Spleen (tissue), 11 donors: ENCODE results near the gene ABCB9. TPM values are rescaled to one million over a fixed set of nuclear protein-coding genes. Genes with fewer than 3 reads are reported as not detected.

Source experiments
- DNase-seq: peaks from one replicate; pipeline ENCODE4 v3.0.0-alpha.2; 2020
- H3K27ac ChIP-seq, 8 donors: fragments of 200-600 bp; sonication (generic) in 7 of 8; 1 replicate in 4 of 8; 2 replicates in 4 of 8; pipeline versions ENCODE4 v1.5.0 to v1.8.0; 2016 to 2021; ENCODE audit warnings: inconsistent platforms in 4 of 8, mild to moderate bottlenecking in 4 of 8, moderate library complexity in 1 of 8
- H3K27me3 ChIP-seq, 7 donors: fragments of 200-600 bp; sonication (generic) in 6 of 7; replicated peaks in 1 of 7; 1 replicate in 4 of 7; 2 replicates in 3 of 7; pipeline versions ENCODE4 v1.5.0 to v1.8.0; 2016 to 2021; ENCODE audit warnings: inconsistent platforms in 3 of 7, mild to moderate bottlenecking in 1 of 7
- H3K36me3 ChIP-seq, 6 donors: fragments of 200-600 bp; sonication (generic) in 5 of 6; 1 replicate in 4 of 6; 2 replicates in 2 of 6; pipeline versions ENCODE4 v1.5.0 to v1.8.0; 2016 to 2021; ENCODE audit warnings: inconsistent platforms in 2 of 6
- H3K4me1 ChIP-seq, 6 donors: fragments of 200-600 bp; sonication (generic) in 5 of 6; 1 replicate in 3 of 6; 2 replicates in 3 of 6; pipeline versions ENCODE4 v1.5.0 to v1.8.0; 2016 to 2021; ENCODE audit warnings: inconsistent platforms in 3 of 6
- H3K4me3 ChIP-seq, 8 donors: fragments of 200-600 bp; sonication (generic) in 7 of 8; 1 replicate in 4 of 8; 2 replicates in 4 of 8; pipeline versions ENCODE4 v1.5.0 to v1.8.0; 2016 to 2021; ENCODE audit warnings: inconsistent platforms in 4 of 8, mild to moderate bottlenecking in 4 of 8, moderate library complexity in 2 of 8
- H3K9me3 ChIP-seq, 8 donors: fragments of 200-600 bp; sonication (generic) in 7 of 8; 1 replicate in 4 of 8; 2 replicates in 4 of 8; pipeline versions ENCODE4 v1.5.0 to v1.8.0; 2016 to 2021; ENCODE audit warnings: inconsistent platforms in 4 of 8
- POLR2A ChIP-seq, 3 donors: fragments of 450-650 bp; IDR thresholded peaks; one replicate each; pipeline ENCODE4 v1.5.1; 2017; ENCODE audit warnings: antibody characterized with exemption in 3 of 3, mild to moderate bottlenecking in 1 of 3
- POLR2AphosphoS5 ChIP-seq, 3 donors: sonication (generic); formaldehyde crosslinking; IDR thresholded peaks; one replicate each; pipeline ENCODE4 v1.5.1; 2017; ENCODE audit warnings: antibody characterized with exemption in 3 of 3
- WGBS, 5 donors: extraction: QIAGEN DNeasy Blood & Tissue Kit in 3 of 5; methylation state at CpG; one replicate each; pipeline versions ENCODE4 v1.1.5 to v1.1.7; 2013 to 2018; 5-methylcytosine and 5-hydroxymethylcytosine counted together
- intact Hi-C: fragments of 100-400 bp; cut with DNase I; formaldehyde crosslinking; loops from one replicate; pipeline ENCODE4 v1.15.0; 2023; ENCODE audit warnings: low total_unique reads
- polyA plus RNA-seq, 3 donors: library from polyadenylated mRNA; stranded (reverse); fragments of 200-250 nt; gene quantifications; one replicate each; pipeline ENCODE4 v1.2.1, GENCODE V29; 2013
- total RNA-seq, 7 donors: library from RNA; depleted of rRNA in 3 of 7; stranded (reverse); fragments of >200 nt in 3 of 7; fragmentation: NEBNext Ultra II Directional in 4 of 7; extraction: Animal tissue kit (Norgen Biotek cat#: 25700) in 4 of 7; gene quantifications; one replicate each; pipeline versions ENCODE4 v1.1.0 to v1.2.1, GENCODE V29; 2016 to 2021
- TF ChIP-seq, protein P1 (sequence below), 11 experiments: fragments of 200-600 bp in 7 of 11; fragments of 450-650 bp in 4 of 11; sonication (generic) in 4 of 11; IDR thresholded peaks in 8 of 11; conservative IDR thresholded peaks in 3 of 11; 1 replicate in 7 of 11; 2 replicates in 4 of 11; pipeline versions ENCODE4 v1.4.0 to v1.8.0; 2016 to 2021; ENCODE audit warnings: antibody characterized with exemption in 11 of 11, inconsistent platforms in 4 of 11, mild to moderate bottlenecking in 1 of 11
- donor health status: healthy with polysubstance abuse.
- donor health status: DM: no; HTN: no; CAD: no; lungs with moderate emphysema.
- donor health status: DM: no; HTN: no; CAD: no.
- donor health status: Bipolar disorder and iron deficiency.
- donor health status: healthy.
- donor health status: DM: no; HTN: no; CAD: no.
- donor health status: DM: yes; HTN: yes; CAD: no.

ABCB9 gene
- total and polyA plus RNA-seq, 10 donors = 1.5 to 6.2 (median 4.5) TPM

DNA sequence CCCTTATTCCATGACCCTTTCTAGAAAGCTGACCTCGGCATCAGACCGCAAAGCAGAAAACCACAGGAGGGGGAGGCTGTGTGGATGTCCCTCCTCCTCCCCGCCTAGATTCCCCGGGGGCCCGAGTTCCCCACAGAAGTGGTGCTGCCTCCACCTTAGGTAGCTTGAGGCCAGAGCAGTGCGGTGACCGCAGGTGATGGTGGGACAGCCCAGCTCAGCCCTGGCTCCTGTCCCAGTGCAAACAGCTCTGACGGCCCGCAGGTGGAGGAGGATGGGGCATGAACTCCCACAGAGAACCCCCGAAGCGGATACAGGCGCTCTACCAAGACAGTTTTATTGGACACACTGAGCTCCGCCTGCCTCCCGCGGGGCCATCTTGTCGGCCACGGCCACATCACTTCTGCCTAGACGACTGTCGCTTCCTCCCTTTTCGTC lies 33.7 kb upstream of the ABCB9 start:
- no peaks in the 10 kb centered on the region for H3K9me3 ChIP-seq
- peak; percentile 69 for DNase-seq
- intact Hi-C loops = no loop called here
- peaks cover 0 to 48% (median 9%) of the 10 kb centered on the region in 6 donors for H3K36me3 ChIP-seq
- 78 to 84% (median 82%) methylated on average over 18 to 20 of the region's 20 CpGs for WGBS, 5 donors
- H3K4me1 ChIP-seq = peaks cover 0 to 6% (median 0%) of the 10 kb centered on the region in 6 donors
- H3K27ac ChIP-seq = no peak overlapping the region
- H3K4me3 ChIP-seq = no peak overlapping the region
- H3K27me3 ChIP-seq = no peaks in the 10 kb centered on the region
- TF ChIP-seq POLR2AphosphoS5 (IDR thresholded peaks at IDR 0.05) (no peak), POLR2A (IDR thresholded peaks at IDR 0.05) (no peak)
- TF ChIP-seq, protein P1, sequence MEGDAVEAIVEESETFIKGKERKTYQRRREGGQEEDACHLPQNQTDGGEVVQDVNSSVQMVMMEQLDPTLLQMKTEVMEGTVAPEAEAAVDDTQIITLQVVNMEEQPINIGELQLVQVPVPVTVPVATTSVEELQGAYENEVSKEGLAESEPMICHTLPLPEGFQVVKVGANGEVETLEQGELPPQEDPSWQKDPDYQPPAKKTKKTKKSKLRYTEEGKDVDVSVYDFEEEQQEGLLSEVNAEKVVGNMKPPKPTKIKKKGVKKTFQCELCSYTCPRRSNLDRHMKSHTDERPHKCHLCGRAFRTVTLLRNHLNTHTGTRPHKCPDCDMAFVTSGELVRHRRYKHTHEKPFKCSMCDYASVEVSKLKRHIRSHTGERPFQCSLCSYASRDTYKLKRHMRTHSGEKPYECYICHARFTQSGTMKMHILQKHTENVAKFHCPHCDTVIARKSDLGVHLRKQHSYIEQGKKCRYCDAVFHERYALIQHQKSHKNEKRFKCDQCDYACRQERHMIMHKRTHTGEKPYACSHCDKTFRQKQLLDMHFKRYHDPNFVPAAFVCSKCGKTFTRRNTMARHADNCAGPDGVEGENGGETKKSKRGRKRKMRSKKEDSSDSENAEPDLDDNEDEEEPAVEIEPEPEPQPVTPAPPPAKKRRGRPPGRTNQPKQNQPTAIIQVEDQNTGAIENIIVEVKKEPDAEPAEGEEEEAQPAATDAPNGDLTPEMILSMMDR (IDR thresholded peaks at IDR 0.05 in 8 of 11, conservative IDR thresholded peaks at IDR 0.05 in 3 of 11) = no peak

DNA sequence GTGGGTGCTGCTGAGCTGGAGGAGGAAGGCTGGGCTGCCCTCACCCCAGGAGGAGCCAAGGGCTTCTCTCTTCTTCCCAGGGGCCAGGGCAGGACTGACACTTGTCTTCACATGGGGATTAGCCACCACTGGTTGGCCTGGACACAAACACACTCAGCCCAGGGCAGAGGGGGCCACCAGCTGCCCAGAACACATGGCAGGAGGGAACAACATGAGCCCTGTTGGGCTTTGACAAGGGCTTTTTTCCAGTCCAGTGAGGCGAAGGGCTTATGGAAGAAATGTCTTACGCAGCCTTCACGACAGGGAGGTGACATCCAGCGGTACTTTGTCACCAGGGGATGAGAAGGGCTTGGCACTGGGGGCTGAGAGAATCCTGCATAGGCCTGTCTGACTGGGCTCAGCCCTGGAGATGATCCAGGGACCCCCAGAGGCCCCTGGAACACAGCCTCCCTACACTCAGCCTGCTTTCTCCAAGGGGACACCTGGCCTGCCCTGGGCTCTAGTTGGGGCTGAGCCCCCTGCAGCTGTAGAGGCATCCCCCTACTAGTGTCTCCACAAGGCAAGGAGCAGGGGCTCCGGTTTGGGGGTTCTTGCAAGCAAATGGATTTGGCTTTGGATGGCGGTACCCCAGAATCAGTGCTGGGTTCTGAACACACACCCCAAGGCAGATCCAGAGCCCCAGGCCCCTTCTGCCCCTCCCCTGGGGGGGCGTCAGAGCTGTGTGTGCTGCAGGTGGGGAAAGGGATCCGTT lies 33.1 kb upstream of the ABCB9 start:
- peak; percentile 57 for DNase-seq
- Histone ChIP-seq H3K4me3 (no peak overlapping the region), H3K27me3 (no peaks in the 10 kb centered on the region), H3K4me1 (peaks cover 0 to 6% (median 0%) of the 10 kb centered on the region in 6 donors), H3K27ac (no peak overlapping the region), H3K9me3 (no peaks in the 10 kb centered on the region), H3K36me3 (peaks cover 0 to 42% (median 5%) of the 10 kb centered on the region in 6 donors)
- intact Hi-C loops = no loop called here
- 89 to 93% (median 91%) methylated on average over 3 to 8 of the region's 8 CpGs for WGBS, 5 donors
- TF ChIP-seq, protein P1 (IDR thresholded peaks at IDR 0.05 in 8 of 11, conservative IDR thresholded peaks at IDR 0.05 in 3 of 11) = no peak
- TF ChIP-seq POLR2AphosphoS5 (IDR thresholded peaks at IDR 0.05) = no peak
- no peak for TF ChIP-seq POLR2A (IDR thresholded peaks at IDR 0.05)

DNA sequence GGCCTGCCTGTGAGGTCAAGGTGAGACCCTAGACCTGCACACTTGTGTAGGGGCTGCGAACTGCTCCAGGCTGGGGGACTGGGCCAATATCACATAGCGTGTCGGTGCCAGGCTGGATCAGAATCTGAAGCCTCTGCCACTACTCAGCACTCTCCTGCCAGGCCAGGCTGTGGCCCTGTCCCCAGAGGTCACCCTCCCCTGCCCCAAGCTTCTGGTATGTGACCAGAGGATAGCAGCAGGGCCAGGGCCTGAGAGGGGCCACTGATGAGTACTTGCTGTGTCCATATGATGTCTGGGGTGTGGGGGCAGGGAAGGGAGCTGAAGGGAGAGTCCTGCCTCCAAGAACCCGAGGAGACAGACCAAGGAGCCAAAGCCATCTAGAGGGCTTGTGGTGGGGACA lies 32.1 kb upstream of the ABCB9 start:
- H3K4me1 ChIP-seq = peaks cover 0 to 6% (median 0%) of the 10 kb centered on the region in 6 donors
- peak; percentile 46 for DNase-seq
- 77 to 91% (median 83%) methylated on average over 2 to 4 of the region's 4 CpGs for WGBS, 5 donors
- H3K36me3 ChIP-seq = peaks cover 0 to 38% (median 5%) of the 10 kb centered on the region in 6 donors
- TF ChIP-seq, protein P1 (IDR thresholded peaks at IDR 0.05 in 8 of 11, conservative IDR thresholded peaks at IDR 0.05 in 3 of 11) = no peak
- TF ChIP-seq POLR2AphosphoS5 (IDR thresholded peaks at IDR 0.05) (no peak), POLR2A (IDR thresholded peaks at IDR 0.05) (no peak)
- H3K27me3 ChIP-seq = no peaks in the 10 kb centered on the region
- H3K27ac ChIP-seq = no peak overlapping the region
- no peaks in the 10 kb centered on the region for H3K9me3 ChIP-seq
- intact Hi-C loops = no loop called here
- no peak overlapping the region for H3K4me3 ChIP-seq
